Measurements from ENCODE around the gene ZNF22. TPM values are rescaled to one million over a fixed set of nuclear protein-coding genes. Genes with fewer than 3 reads are reported as not detected.

The ZNF22 gene
- total RNA-seq, 1 donor from 2014 or later: 81.0 TPM

DNA sequence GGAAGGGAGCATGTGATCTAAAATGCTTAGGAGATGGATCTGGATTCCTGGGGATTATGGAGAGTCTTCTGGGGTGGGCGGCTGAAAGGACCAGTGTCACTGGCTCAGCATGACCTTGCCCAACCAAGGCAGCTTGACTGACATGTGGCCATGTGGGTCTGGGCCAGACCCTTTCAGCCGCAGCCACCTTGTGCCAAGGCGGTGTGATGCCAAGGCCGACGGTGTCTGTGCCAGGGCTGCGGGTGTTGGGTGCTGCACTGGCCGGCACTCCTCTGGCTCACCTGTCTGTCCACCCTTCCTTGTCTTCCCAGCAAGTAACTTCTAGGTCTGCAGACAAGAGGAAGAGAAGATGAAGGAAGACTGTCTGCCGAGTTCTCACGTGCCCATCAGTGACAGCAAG, 30.9 kb upstream of the ZNF22 start:
- no peak overlapping the region for H3K4me2 ChIP-seq
- Mint-ChIP-seq H3K27ac (no peak overlapping the region), H3K27me3 (ENCODE audit: insufficient read depth, low read depth) (peaks cover 7% of the 10 kb centered on the region), H3K4me3 (no peak overlapping the region), H3K36me3 (peaks cover 11% of the 10 kb centered on the region), H3K4me1 (peaks cover 33% of the 10 kb centered on the region), H3K9me3 (no peaks in the 10 kb centered on the region)
- H3K4me3 ChIP-seq: no peak overlapping the region
- TF ChIP-seq, protein P1, sequence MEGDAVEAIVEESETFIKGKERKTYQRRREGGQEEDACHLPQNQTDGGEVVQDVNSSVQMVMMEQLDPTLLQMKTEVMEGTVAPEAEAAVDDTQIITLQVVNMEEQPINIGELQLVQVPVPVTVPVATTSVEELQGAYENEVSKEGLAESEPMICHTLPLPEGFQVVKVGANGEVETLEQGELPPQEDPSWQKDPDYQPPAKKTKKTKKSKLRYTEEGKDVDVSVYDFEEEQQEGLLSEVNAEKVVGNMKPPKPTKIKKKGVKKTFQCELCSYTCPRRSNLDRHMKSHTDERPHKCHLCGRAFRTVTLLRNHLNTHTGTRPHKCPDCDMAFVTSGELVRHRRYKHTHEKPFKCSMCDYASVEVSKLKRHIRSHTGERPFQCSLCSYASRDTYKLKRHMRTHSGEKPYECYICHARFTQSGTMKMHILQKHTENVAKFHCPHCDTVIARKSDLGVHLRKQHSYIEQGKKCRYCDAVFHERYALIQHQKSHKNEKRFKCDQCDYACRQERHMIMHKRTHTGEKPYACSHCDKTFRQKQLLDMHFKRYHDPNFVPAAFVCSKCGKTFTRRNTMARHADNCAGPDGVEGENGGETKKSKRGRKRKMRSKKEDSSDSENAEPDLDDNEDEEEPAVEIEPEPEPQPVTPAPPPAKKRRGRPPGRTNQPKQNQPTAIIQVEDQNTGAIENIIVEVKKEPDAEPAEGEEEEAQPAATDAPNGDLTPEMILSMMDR (IDR thresholded peaks at IDR 0.05): no peak
- TF ChIP-seq EZH2 (IDR thresholded peaks at IDR 0.05) (no peak), EZH2phosphoT487 (IDR thresholded peaks at IDR 0.05) (no peak)
- H2AFZ ChIP-seq (replicated peaks): no peak overlapping the region
- no peaks in the 10 kb centered on the region for H4K20me1 ChIP-seq (ENCODE audit: low read depth)
- no peaks in the 10 kb centered on the region for H3K9me3 ChIP-seq (ENCODE audit: low read depth)
- no peaks in the 10 kb centered on the region for H3K79me2 ChIP-seq (ENCODE audit: low read depth)
- no peak for DNase-seq (ENCODE audit: low spot score)
- peaks cover 1% of the 10 kb centered on the region for H3F3A ChIP-seq (ENCODE audit: low read depth)
- no peak overlapping the region for H3K9ac ChIP-seq
- no peak overlapping the region for H3K27ac ChIP-seq
- peaks cover 16% of the 10 kb centered on the region for H3K4me1 ChIP-seq
- H3K27me3 ChIP-seq: peaks cover 14% of the 10 kb centered on the region
- H3K36me3 ChIP-seq: no peaks in the 10 kb centered on the region

DNA sequence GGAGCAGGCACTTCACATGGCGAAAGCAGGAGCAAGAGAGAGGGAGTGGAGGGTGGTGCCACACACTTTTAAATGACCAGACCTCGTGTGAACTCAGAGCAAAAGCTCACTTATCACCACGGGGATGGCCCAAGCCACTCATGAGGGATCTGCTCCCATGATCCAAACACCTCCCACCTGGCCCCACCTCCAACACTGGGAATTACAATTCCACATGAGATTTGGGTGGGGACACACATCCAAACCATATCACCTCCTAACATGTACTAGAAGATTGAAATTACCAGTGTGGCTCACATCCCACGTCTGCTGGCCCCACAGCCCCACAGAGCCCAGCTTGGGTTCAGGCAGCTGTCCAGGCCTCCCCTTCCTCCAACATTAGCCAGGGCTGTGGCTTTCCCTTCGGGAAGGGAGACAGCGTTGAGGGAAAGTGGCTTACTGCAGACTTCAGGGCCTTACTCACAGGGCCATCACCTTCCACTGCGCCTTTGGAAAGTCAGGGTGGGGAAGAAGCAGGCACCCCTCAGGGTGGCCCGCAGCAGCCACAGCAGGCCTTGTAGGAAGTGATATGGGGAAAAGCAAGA, 29.8 kb upstream of the ZNF22 start:
- Histone ChIP-seq H3F3A (ENCODE audit: low read depth) (no peaks in the 10 kb centered on the region), H2AFZ (replicated peaks) (no peak overlapping the region), H3K4me1 (peaks cover 14% of the 10 kb centered on the region), H3K36me3 (no peaks in the 10 kb centered on the region), H3K9me3 (ENCODE audit: low read depth) (no peaks in the 10 kb centered on the region), H3K79me2 (ENCODE audit: low read depth) (no peaks in the 10 kb centered on the region), H3K27me3 (peaks cover 14% of the 10 kb centered on the region), H3K4me3 (no peak overlapping the region), H4K20me1 (ENCODE audit: low read depth) (no peaks in the 10 kb centered on the region), H3K4me2 (no peak overlapping the region), H3K27ac (no peak overlapping the region), H3K9ac (no peak overlapping the region)
- Mint-ChIP-seq H3K4me1 (peaks cover 25% of the 10 kb centered on the region), H3K4me3 (peak overlapping the region; percentile 61), H3K9me3 (no peaks in the 10 kb centered on the region), H3K27ac (no peak overlapping the region), H3K27me3 (ENCODE audit: insufficient read depth, low read depth) (peaks cover 7% of the 10 kb centered on the region), H3K36me3 (peaks cover 11% of the 10 kb centered on the region)
- DNase-seq (ENCODE audit: low spot score): no peak
- TF ChIP-seq, protein P1 (IDR thresholded peaks at IDR 0.05): no peak
- TF ChIP-seq EZH2phosphoT487 (IDR thresholded peaks at IDR 0.05) (no peak), EZH2 (IDR thresholded peaks at IDR 0.05) (no peak)

DNA sequence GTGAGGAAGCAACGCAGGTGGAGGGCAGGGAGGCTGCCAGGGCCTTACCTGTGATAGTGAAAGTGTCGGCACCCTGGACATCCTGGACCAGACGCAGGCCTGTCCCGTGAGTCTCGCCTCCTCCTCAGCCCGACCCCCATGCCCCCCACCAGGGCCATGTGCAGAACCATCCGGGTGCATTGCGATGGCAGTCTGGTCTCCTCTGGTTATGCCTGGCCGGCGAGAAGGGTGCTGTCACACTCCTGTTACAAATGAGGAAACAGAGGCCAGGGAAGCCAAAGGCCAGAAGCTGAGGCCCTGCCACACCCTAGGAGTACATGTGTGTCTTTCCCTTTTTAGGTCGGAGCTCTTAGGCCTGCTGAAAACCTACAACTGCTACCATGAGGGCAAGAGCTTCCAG, 29.3 kb upstream of the ZNF22 start:
- Histone ChIP-seq H4K20me1 (ENCODE audit: low read depth) (no peaks in the 10 kb centered on the region), H2AFZ (replicated peaks) (no peak overlapping the region), H3K36me3 (no peaks in the 10 kb centered on the region), H3F3A (ENCODE audit: low read depth) (no peaks in the 10 kb centered on the region), H3K4me3 (no peak overlapping the region), H3K4me1 (peaks cover 16% of the 10 kb centered on the region), H3K27me3 (peaks cover 19% of the 10 kb centered on the region), H3K79me2 (ENCODE audit: low read depth) (no peaks in the 10 kb centered on the region), H3K9me3 (ENCODE audit: low read depth) (no peaks in the 10 kb centered on the region), H3K4me2 (no peak overlapping the region), H3K27ac (no peak overlapping the region), H3K9ac (no peak overlapping the region)
- TF ChIP-seq EZH2 (IDR thresholded peaks at IDR 0.05): no peak
- no peak for TF ChIP-seq EZH2phosphoT487 (IDR thresholded peaks at IDR 0.05)
- TF ChIP-seq, protein P1 (IDR thresholded peaks at IDR 0.05): no peak
- no peaks in the 10 kb centered on the region for H3K9me3 Mint-ChIP-seq
- no peak overlapping the region for H3K27ac Mint-ChIP-seq
- no peak overlapping the region for H3K4me3 Mint-ChIP-seq
- no peak for DNase-seq (ENCODE audit: low spot score)
- peaks cover 11% of the 10 kb centered on the region for H3K27me3 Mint-ChIP-seq (ENCODE audit: insufficient read depth, low read depth)
- peaks cover 11% of the 10 kb centered on the region for H3K36me3 Mint-ChIP-seq
- H3K4me1 Mint-ChIP-seq: peaks cover 25% of the 10 kb centered on the region
